Stimulated activated CD8-positive, alpha-beta memory T cell treated with anti-CD3 and anti-CD28 coated beads, Interleukin-15, amount 100 ng/mL, for 24 hours (primary cell): Measurements from ENCODE around the gene SRPK3.

Experiments used
- DNase-seq: peaks from one replicate; pipeline ENCODE4 v3.0.0-alpha.2; 2020; ENCODE audit warnings: low read depth

SRPK3 gene

GRCh38 chrX:153831429-153832150, 50.7 kb downstream of the SRPK3 start:
- no peak for DNase-seq

GRCh38 chrX:153832728-153833127, 51.9 kb downstream of the SRPK3 start:
- DNase-seq, result no peak
